Fibroblast of villous mesenchyme (primary cell): ENCODE data around the gene OSTM1. TPM values are rescaled to one million over a fixed set of nuclear protein-coding genes. Genes with fewer than 3 reads are reported as not detected.

ENCODE experiments used
- DNase-seq: peaks from one replicate; pipeline ENCODE4 v3.0.0-alpha.2; 2010; ENCODE audit warnings: low read depth
- H3K4me3 ChIP-seq: 2 replicates; pipeline ENCODE4 v1.5.1; 2011; ENCODE audit warnings: low read depth, mild to moderate bottlenecking, low read length
- small RNA-seq: library from RNA; depleted of rRNA; stranded (forward); fragments of <200 nt; gene quantifications from one replicate; pipeline ENCODE3, GENCODE V24; 2012
- total RNA-seq: library from RNA; depleted of rRNA; stranded (reverse); fragments of >200 nt; gene quantifications from 2 replicates; pipeline ENCODE4 v1.2.3, GENCODE V29; 2012
- TF ChIP-seq, protein P1 (sequence below): IDR thresholded peaks from 2 replicates; pipeline ENCODE4 v1.5.1; 2012; ENCODE audit warnings: low read depth, mild to moderate bottlenecking, low read length; ENCODE audit not compliant: insufficient read depth

OSTM1 gene
- total RNA-seq, 1 donor: 43.2 TPM

DNA sequence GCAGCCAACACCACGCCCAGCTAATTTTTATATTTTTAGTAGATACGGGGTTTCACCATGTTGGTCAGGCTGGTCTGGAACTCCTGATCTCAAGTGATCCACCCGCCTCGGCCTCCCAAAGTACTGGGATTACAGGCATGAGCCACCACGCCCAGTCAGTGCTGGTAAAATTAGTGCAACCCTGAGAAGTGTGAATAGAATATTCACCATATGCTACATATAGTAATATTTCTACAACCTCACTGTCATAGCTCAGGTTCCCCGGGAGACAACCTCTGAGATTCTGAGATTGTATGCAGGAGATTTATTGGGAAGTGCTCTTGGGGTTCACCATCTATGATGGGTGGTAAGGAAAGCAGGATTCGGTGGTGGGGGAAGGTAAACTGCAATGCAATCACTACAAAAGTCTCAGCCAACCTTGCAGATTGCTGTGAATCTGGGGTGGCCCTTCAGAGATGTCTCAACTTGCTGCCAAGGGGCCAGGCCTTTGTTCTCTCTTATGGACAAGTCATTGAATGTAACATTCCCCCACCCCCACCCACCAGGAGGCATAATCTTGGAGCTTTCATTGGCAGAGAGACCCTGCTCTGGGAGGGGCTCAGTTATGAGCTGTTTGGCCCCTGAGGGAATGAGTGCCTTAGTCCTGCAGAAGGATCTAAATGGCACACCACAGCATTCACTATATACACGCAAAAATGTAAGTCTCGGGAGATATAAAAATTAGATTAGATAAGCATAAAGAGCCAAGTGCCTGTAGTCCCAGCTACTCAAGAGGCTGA, 82.6 kb downstream of the OSTM1 start:
- TF ChIP-seq, protein P1, sequence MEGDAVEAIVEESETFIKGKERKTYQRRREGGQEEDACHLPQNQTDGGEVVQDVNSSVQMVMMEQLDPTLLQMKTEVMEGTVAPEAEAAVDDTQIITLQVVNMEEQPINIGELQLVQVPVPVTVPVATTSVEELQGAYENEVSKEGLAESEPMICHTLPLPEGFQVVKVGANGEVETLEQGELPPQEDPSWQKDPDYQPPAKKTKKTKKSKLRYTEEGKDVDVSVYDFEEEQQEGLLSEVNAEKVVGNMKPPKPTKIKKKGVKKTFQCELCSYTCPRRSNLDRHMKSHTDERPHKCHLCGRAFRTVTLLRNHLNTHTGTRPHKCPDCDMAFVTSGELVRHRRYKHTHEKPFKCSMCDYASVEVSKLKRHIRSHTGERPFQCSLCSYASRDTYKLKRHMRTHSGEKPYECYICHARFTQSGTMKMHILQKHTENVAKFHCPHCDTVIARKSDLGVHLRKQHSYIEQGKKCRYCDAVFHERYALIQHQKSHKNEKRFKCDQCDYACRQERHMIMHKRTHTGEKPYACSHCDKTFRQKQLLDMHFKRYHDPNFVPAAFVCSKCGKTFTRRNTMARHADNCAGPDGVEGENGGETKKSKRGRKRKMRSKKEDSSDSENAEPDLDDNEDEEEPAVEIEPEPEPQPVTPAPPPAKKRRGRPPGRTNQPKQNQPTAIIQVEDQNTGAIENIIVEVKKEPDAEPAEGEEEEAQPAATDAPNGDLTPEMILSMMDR: no peak
- DNase-seq: no peak
- no peak overlapping the region for H3K4me3 ChIP-seq

Small RNA genes within 50 kb of the gene (small RNA-seq; reads per million reads assigned to genes)
- not detected for gene RF00019

Other genes starting within 250 kb of the OSTM1 start
- 28.5 and 32.9 TPM in 2 replicates for gene SEC63, start 116.5 kb downstream of the OSTM1 start, total RNA-seq
- not detected in 2 replicates for gene NR2E1, start 91.3 kb upstream of the OSTM1 start, total RNA-seq
- 142 and 187 TPM in 2 replicates for gene SNX3, start 186.3 kb upstream of the OSTM1 start, total RNA-seq
- 3.2 and 6.0 TPM in 2 replicates for gene AFG1L, start 220.3 kb upstream of the OSTM1 start, total RNA-seq